ENCODE data around the gene RNF157. TPM values are rescaled to one million over a fixed set of nuclear protein-coding genes. Genes with fewer than 3 reads are reported as not detected.

Gene RNF157
- total and polyA plus RNA-seq, 2 experiments from 2014 or later: 11.0 to 15.0 TPM

DNA sequence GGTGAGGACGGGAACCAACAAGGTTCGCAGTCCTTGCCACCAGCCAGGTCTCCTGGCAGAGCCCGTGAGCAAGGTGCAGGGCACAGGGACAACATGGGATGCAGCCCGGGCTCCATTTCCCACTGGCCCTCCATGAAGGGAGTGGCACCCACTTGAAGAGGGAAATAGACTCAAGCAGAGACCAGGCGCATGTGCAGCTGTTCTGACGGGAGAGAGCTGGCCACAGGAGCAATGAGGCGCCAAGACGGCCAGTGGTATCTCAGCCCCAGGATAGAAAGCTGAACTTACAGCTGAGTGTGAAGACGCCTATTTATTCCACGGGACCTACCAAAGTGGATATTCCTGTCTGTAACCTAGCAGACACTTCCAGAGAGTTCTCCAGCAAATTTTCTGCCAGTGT, 91.1 kb downstream of the RNF157 start:
- Histone ChIP-seq H3K27ac (no peak overlapping the region), H3K9me3 (ENCODE audit: low read depth) (no peaks in the 10 kb centered on the region), H3K27me3 (no peaks in the 10 kb centered on the region), H3K4me1 (ENCODE audit: low read depth) (no peaks in the 10 kb centered on the region), H3K36me3 (no peaks in the 10 kb centered on the region), H3K4me3 (no peak overlapping the region)
- no peak for DNase-seq (ENCODE audit: low read depth in 1 of 2, low spot score in 1 of 2)
- TF ChIP-seq, protein P1, sequence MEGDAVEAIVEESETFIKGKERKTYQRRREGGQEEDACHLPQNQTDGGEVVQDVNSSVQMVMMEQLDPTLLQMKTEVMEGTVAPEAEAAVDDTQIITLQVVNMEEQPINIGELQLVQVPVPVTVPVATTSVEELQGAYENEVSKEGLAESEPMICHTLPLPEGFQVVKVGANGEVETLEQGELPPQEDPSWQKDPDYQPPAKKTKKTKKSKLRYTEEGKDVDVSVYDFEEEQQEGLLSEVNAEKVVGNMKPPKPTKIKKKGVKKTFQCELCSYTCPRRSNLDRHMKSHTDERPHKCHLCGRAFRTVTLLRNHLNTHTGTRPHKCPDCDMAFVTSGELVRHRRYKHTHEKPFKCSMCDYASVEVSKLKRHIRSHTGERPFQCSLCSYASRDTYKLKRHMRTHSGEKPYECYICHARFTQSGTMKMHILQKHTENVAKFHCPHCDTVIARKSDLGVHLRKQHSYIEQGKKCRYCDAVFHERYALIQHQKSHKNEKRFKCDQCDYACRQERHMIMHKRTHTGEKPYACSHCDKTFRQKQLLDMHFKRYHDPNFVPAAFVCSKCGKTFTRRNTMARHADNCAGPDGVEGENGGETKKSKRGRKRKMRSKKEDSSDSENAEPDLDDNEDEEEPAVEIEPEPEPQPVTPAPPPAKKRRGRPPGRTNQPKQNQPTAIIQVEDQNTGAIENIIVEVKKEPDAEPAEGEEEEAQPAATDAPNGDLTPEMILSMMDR (IDR thresholded peaks at IDR 0.05; ENCODE audit: low read depth, low read length): no peak

DNA sequence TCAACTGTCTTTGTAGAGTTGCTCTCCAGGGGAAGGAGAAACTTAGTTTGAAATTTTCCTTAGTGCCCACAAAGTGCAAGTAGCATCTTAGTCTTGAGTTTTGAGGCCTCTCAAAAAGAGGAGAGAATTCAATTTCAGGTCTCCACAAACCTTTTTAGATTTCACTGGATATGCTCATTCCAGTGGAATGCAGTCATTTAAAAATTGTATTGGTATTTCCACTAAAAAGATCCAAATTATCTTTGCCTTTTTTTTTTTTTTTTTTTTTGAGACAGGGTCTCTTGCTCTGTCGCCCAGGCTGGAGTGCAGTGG, 92.3 kb downstream of the RNF157 start:
- Histone ChIP-seq H3K4me1 (ENCODE audit: low read depth) (no peaks in the 10 kb centered on the region), H3K27me3 (peaks cover 10% of the 10 kb centered on the region), H3K9me3 (ENCODE audit: low read depth) (no peaks in the 10 kb centered on the region), H3K4me3 (no peak overlapping the region), H3K27ac (no peak overlapping the region), H3K36me3 (no peaks in the 10 kb centered on the region)
- TF ChIP-seq, protein P1 (IDR thresholded peaks at IDR 0.05; ENCODE audit: low read depth, low read length): no peak
- no peak for DNase-seq (ENCODE audit: low read depth in 1 of 2, low spot score in 1 of 2)

DNA sequence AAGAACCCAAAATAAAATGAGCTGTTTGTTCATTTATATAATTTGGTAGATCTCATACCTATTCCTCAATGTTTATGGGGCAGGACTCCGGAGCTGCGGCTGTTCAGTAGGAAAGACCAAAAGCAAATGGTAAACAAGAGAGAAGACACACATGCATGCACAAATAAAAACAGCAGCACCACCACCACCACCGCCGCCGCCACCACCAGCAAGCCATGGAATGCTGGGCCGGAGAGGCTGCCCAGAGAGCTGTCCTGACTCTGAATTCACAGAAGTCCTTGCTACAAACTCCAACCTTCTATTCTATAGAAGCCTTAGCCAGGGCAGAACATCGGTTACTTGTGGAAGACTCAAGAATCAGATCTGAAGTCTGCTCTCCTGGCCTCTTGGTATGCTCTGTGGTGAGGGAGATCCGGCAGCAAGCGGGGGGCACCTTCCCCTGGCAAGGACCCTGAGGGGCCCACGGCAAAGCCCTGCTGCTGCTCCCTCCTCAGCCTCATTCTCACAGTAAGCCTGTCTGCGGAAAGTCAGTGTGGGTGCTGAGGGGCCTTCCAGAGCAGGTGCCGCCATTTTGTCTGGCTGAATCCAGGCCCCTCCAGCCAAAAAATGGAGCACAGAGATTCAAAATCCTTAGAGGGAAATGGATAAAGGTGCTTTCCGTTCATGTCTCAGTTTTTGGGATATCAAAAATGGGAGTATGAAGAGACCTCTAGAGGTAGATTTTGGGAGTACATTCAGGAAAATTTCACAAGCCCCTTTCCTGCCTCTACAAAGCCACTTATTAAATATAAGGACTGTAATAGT, 92.9 kb downstream of the RNF157 start:
- peak in 1 of 2 donors; percentile 50 for DNase-seq (ENCODE audit: low read depth in 1 of 2, low spot score in 1 of 2)
- Histone ChIP-seq H3K27me3 (peaks cover 15% of the 10 kb centered on the region), H3K4me3 (no peak overlapping the region), H3K9me3 (ENCODE audit: low read depth) (no peaks in the 10 kb centered on the region), H3K4me1 (ENCODE audit: low read depth) (peaks cover 1% of the 10 kb centered on the region), H3K27ac (no peak overlapping the region), H3K36me3 (no peaks in the 10 kb centered on the region)
- TF ChIP-seq, protein P1 (IDR thresholded peaks at IDR 0.05; ENCODE audit: low read depth, low read length): peak; percentile 68

DNA sequence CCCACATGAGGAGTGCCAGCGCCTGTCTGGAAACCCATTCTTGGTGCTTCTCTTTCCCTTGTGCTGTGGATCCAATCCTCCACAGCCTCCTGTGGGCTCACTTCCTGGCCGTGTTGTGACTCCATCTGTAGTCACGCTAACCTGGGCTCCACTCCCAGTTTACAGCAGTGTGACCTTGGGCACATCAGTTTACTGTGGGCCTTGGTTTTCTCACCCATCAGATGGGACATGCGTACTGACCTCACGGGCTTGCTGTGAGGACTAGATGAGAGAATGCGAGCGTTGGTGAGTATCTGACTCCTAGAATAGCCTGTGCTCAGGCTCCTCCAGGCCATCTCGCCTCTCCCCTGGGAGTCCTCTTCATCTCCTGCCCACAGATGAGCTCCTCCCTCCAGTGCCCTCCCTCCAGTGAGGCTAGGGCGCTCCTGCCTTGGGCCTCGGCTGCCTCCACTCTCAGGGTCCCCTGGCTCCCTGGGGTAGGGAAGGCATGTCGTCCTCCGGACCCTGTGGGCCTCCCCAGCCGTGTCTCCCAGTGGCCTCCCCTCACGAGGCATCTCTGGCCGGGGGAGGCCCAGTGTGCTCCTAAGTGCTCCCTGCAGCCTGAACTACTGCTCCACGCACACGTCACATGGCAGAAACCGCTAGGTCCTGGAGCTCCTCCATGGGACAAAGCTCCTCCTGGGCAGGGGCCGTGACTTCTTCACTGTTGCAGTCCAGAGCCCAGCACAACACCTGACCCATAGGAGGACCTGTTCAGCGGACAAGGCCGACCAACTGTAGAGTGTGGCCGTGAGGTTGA, 94.0 kb downstream of the RNF157 start:
- H3K4me3 ChIP-seq: no peak overlapping the region
- peaks cover 27% of the 10 kb centered on the region for H3K27me3 ChIP-seq
- no peaks in the 10 kb centered on the region for H3K36me3 ChIP-seq
- no peak for DNase-seq (ENCODE audit: low read depth in 1 of 2, low spot score in 1 of 2)
- no peaks in the 10 kb centered on the region for H3K9me3 ChIP-seq (ENCODE audit: low read depth)
- H3K27ac ChIP-seq: no peak overlapping the region
- TF ChIP-seq, protein P1 (IDR thresholded peaks at IDR 0.05; ENCODE audit: low read depth, low read length): no peak
- H3K4me1 ChIP-seq (ENCODE audit: low read depth): peaks cover 10% of the 10 kb centered on the region

DNA sequence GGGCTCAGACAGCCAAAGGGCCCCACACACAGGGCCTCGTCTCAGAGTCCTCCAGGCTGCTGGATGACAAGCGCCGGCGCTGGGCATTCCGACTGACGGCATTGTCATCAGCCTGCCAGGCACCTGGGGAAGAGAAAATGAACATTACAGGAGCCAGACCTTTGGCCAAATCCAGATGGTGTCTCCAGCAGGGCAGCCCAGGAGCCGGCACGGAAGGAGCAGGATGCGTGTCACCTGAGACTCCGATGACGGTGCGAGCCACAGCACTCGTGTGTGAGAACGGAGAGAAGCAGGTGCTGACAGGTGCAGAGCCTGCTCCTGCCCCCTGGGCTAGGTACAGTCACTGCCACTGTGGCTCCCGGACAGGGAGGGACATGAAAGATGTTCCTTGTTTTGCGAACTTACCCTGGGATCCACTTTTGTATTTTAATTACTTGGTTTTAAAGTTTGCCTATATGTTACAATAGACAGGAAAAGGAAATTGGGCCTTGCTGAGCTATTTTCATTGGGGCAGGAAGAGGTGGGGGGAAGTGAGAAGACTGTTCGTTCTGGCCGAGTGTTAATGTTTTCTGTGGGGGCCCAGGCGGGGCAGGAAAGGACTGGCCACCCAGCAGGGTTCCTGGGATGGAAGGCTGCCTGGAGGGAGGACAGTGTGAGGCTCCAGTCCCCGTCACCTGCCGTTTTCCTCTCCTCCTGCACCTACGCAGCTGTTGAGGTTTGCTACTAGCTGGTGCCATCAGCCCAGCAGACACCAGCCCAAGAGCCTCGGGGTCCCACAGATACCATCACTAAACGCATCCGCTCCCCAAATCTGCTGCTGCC, 94.9 kb downstream of the RNF157 start:
- H3K9me3 ChIP-seq (ENCODE audit: low read depth): no peaks in the 10 kb centered on the region
- H3K4me1 ChIP-seq (ENCODE audit: low read depth): peaks cover 10% of the 10 kb centered on the region
- DNase-seq (ENCODE audit: low read depth in 1 of 2, low spot score in 1 of 2): peak in 1 of 2 donors; percentile 49
- H3K27ac ChIP-seq: no peak overlapping the region
- TF ChIP-seq, protein P1 (IDR thresholded peaks at IDR 0.05; ENCODE audit: low read depth, low read length): no peak
- no peaks in the 10 kb centered on the region for H3K36me3 ChIP-seq
- H3K4me3 ChIP-seq: no peak overlapping the region
- peaks cover 33% of the 10 kb centered on the region for H3K27me3 ChIP-seq
